ENCODE data around the gene SLC38A3.

SLC38A3 gene

GRCh38 chr3:50168791-50169190, 36.3 kb upstream of the SLC38A3 start:
- in situ Hi-C loops (cut with HindIII; ENCODE audit: low sequenced_read_pairs), result no loop called here

GRCh38 chr3:50169232-50169832, 35.7 kb upstream of the SLC38A3 start:
- in situ Hi-C loops (cut with HindIII; ENCODE audit: low sequenced_read_pairs), result no loop called here

GRCh38 chr3:50169858-50170257, 35.2 kb upstream of the SLC38A3 start:
- in situ Hi-C loops (cut with HindIII; ENCODE audit: low sequenced_read_pairs), result no loop called here

- in situ Hi-C loops (cut with HindIII; ENCODE audit: low sequenced_read_pairs), result no loop called here
Measured at GRCh38 chr3:50170689-50171088, 34.4 kb upstream of the SLC38A3 start.

DNA sequence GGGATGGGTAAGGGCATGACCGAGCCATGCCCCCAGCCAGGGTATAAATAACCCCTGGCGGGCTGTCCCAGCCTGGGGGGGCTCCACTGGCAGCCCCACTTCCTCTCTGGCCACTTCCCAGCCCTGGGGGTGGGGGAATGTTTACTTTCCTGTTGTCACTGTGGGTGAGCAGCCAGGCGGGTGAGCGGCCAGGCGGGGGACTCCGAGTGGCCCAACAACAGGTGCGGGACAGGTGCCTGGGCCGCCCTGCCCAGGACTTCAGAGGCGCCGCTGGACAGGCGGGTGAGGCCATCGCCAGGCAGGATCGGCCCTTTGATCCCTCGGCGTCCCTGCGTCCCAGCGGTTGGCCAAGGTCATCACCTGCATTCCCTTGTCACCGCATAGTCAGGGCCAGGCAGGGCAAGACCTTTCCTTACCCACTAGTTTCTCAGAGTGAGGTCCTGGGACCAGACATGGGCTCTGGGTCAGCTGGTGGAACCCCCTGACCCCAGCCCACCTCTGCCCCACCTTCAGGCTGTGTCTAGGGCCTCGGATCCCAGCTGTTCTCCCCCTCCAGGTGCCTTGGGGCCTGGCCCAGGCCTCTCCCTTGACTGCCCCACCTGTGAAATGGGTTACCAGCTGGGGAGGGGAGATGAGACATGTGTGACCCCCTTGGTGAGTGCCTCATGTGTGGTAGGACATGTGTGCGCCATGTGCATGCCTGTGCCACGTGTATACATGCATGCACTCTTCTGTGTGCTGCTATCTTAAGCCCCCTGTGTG, 33.4 kb upstream of the SLC38A3 start:
- in situ Hi-C loops (cut with HindIII; ENCODE audit: low sequenced_read_pairs), result no loop called here

DNA sequence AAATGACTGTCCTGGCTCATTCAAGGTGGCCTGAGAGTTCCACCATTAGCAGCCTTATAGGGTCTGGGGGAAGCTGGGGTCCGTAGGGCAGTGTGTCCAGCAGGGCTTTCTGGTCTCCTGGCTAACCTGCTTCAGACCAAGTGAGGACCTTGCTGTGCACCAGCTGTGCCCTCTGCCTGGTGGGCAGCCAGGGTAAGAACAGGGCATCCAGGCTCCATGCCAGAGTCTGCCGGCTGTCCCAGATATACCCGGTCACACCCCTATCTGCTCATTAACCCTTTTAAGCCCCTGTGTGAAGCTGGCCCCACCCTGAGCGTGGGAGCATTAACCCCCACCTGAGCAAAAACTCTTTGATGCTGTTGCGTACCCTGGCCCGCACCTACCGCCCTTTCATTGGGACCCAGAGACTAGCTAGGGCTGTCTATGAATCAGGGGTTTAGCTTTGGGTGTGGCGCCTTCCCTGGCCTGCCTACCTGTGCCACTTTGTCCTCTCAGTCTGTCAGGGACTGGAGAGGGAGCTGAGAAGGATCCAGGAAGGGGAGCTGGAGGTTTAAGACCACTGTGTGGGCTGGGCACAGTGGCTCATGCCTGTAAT, 32.3 kb upstream of the SLC38A3 start:
- in situ Hi-C loops (cut with HindIII; ENCODE audit: low sequenced_read_pairs), result no loop called here

DNA sequence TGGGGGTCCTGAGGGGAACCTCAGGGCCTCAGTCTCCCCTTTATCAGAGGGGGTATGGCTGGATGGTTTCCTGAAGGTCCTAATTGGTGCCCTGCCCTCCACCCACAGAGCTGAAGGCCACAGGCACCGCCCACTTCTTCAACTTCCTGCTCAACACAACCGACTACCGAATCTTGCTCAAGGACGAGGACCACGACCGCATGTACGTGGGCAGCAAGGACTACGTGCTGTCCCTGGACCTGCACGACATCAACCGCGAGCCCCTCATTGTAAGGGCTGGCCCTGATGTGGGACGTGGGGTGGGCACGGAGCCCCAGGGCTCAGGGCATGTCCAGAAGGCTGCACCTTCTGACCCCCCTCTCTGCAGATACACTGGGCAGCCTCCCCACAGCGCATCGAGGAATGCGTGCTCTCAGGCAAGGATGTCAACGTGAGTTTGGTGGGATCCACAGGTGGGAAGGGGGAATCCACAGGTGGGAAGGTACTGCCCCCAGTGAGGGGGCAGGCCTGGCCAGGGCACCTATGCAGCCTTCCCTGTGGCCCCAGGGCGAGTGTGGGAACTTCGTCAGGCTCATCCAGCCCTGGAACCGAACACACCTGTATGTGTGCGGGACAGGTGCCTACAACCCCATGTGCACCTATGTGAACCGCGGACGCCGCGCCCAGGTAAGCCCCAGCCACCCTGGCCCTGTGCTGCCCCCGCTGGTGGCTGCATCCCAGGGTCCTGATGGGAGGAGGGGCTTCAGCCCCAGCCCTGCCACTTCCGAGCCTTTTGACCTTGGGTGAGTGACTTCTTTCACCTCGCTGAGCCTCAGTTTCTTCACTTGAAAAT, 31.2 kb upstream of the SLC38A3 start:
- in situ Hi-C loops (cut with HindIII; ENCODE audit: low sequenced_read_pairs), result no loop called here

GRCh38 chr3:50174517-50174895, 30.6 kb upstream of the SLC38A3 start:
- in situ Hi-C loops (cut with HindIII; ENCODE audit: low sequenced_read_pairs), result no loop called here

- in situ Hi-C loops (cut with HindIII; ENCODE audit: low sequenced_read_pairs), result loop anchor here (25.0 kb wide), 1 partner anchor 613 kb away; the partner anchor contains the start of gene BSN
Measured at GRCh38 chr3:50174947-50175524, 30.0 kb upstream of the SLC38A3 start.

- in situ Hi-C loops (cut with HindIII; ENCODE audit: low sequenced_read_pairs), result loop anchor here (25.0 kb wide), 1 partner anchor 615 kb away; the partner anchor contains the start of gene BSN
Measured at GRCh38 chr3:50177346-50177745, 27.7 kb upstream of the SLC38A3 start.

GRCh38 chr3:50179710-50180109, 25.4 kb upstream of the SLC38A3 start:
- in situ Hi-C loops (cut with HindIII; ENCODE audit: low sequenced_read_pairs), result loop anchor here (5.0 to 25.0 kb wide), 3 partner anchors 63 to 617 kb away; partner anchors contain the start of gene BSN

DNA sequence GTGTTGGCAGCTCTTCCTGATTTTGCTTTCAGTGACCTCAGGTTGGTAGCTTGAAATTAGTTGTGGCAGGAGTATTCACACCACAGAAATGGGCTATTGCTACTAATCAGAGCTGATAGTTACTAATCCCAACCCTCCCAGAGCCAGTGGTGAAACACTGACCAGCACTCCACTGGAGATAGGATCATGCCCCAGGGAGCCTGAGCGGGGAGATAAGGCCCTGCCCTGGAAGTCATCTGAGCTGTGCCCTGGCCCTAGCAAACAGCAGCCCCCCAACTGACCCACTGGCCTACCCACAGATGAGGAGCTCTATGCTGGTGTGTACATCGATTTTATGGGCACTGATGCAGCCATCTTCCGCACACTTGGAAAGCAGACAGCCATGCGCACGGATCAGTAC, 23.1 kb upstream of the SLC38A3 start:
- in situ Hi-C loops (cut with HindIII; ENCODE audit: low sequenced_read_pairs), result loop anchor here (5.0 to 25.0 kb wide), 3 partner anchors 60 to 620 kb away; partner anchors contain the start of gene BSN

GRCh38 chr3:50182533-50183099, 22.5 kb upstream of the SLC38A3 start:
- in situ Hi-C loops (cut with HindIII; ENCODE audit: low sequenced_read_pairs), result loop anchor here (5.0 to 25.0 kb wide), 3 partner anchors 60 to 620 kb away; partner anchors contain the start of gene BSN

GRCh38 chr3:50183755-50184154, 21.3 kb upstream of the SLC38A3 start:
- in situ Hi-C loops (cut with HindIII; ENCODE audit: low sequenced_read_pairs), result loop anchor here (5.0 to 25.0 kb wide), 3 partner anchors 59 to 621 kb away; partner anchors contain the start of gene BSN

- in situ Hi-C loops (cut with HindIII; ENCODE audit: low sequenced_read_pairs), result loop anchor here (5.0 to 25.0 kb wide), 3 partner anchors 58 to 622 kb away; partner anchors contain the start of gene BSN
Measured at GRCh38 chr3:50184242-50184978, 20.7 kb upstream of the SLC38A3 start.

GRCh38 chr3:50185230-50185629, 19.8 kb upstream of the SLC38A3 start:
- in situ Hi-C loops (cut with HindIII; ENCODE audit: low sequenced_read_pairs), result loop anchor here (10.0 to 25.0 kb wide), 2 partner anchors 70 to 623 kb away; partner anchors contain the start of gene BSN

GRCh38 chr3:50186096-50186495, 19.0 kb upstream of the SLC38A3 start:
- in situ Hi-C loops (cut with HindIII; ENCODE audit: low sequenced_read_pairs), result loop anchor here (10.0 to 25.0 kb wide), 2 partner anchors 71 to 624 kb away; partner anchors contain the start of gene BSN

GRCh38 chr3:50187750-50188149, 17.3 kb upstream of the SLC38A3 start:
- in situ Hi-C loops (cut with HindIII; ENCODE audit: low sequenced_read_pairs), result loop anchor here (10.0 to 25.0 kb wide), 2 partner anchors 73 to 625 kb away; partner anchors contain the start of gene BSN

DNA sequence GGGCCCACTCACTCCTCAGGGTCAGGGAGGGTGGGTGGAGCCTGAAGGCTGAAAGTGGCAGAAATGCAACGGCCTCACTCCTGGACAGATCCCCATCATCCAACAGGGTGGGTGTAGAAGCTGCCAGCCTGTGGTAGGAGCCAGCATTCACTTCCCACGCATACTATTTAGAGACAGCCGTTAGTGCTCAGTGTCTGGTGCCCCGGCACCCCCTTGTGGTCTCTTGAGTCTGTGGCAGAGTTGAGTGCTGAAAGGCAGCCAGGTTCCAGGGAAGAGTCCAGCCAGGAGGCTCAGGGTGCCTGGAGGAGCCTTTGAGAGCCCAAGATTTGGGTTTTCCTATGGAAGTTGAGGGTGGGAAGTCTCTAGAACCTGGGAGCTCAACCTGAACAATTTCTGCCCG, 15.8 kb upstream of the SLC38A3 start:
- in situ Hi-C loops (cut with HindIII; ENCODE audit: low sequenced_read_pairs), result loop anchor here (10.0 to 25.0 kb wide), 2 partner anchors 74 to 627 kb away; partner anchors contain the start of gene BSN
